Measurements from ENCODE around the gene MARS1. TPM values are rescaled to one million over a fixed set of nuclear protein-coding genes. Genes with fewer than 3 reads are reported as not detected.

MARS1 gene
- polyA plus RNA-seq, 4 donors: 94.7 to 157 (median 126) TPM

DNA sequence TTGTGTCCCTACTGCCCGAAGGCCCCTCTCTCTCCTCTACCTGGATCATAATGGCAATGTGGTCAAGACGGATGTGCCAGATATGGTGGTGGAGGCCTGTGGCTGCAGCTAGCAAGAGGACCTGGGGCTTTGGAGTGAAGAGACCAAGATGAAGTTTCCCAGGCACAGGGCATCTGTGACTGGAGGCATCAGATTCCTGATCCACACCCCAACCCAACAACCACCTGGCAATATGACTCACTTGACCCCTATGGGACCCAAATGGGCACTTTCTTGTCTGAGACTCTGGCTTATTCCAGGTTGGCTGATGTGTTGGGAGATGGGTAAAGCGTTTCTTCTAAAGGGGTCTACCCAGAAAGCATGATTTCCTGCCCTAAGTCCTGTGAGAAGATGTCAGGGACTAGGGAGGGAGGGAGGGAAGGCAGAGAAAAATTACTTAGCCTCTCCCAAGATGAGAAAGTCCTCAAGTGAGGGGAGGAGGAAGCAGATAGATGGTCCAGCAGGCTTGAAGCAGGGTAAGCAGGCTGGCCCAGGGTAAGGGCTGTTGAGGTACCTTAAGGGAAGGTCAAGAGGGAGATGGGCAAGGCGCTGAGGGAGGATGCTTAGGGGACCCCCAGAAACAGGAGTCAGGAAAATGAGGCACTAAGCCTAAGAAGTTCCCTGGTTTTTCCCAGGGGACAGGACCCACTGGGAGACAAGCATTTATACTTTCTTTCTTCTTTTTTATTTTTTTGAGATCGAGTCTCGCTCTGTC lies 31.0 kb upstream of the MARS1 start:
- DNase-seq (ENCODE audit: low read depth in 4 of 4, low spot score in 2 of 4): no peak

DNA sequence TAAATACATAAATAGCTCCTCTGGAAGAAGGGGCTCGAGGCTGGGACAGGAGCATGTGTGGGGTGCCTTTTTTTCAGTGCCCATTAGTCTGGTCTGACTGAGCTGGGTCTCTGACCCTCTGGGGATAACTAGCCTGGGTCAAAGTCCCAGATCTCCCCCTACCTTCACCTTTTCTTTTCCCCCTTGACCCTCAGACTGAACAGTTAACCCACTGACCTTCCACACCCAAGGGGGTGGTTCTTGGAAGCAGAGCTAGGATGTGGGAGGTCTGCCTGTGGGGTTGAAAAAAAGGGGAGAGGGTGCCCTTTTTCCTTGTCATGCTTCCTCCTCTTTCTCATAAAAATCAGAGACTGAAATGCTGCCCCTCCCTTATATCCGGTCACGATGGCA lies 29.2 kb upstream of the MARS1 start:
- DNase-seq (ENCODE audit: low read depth in 4 of 4, low spot score in 2 of 4): no peak

- peak; percentile 90 to 95 (median 93) for DNase-seq (ENCODE audit: low read depth in 4 of 4, low spot score in 2 of 4)
These were observed 28.7 kb upstream of the MARS1 start for GRCh38 chr12:57459055-57459749.

DNA sequence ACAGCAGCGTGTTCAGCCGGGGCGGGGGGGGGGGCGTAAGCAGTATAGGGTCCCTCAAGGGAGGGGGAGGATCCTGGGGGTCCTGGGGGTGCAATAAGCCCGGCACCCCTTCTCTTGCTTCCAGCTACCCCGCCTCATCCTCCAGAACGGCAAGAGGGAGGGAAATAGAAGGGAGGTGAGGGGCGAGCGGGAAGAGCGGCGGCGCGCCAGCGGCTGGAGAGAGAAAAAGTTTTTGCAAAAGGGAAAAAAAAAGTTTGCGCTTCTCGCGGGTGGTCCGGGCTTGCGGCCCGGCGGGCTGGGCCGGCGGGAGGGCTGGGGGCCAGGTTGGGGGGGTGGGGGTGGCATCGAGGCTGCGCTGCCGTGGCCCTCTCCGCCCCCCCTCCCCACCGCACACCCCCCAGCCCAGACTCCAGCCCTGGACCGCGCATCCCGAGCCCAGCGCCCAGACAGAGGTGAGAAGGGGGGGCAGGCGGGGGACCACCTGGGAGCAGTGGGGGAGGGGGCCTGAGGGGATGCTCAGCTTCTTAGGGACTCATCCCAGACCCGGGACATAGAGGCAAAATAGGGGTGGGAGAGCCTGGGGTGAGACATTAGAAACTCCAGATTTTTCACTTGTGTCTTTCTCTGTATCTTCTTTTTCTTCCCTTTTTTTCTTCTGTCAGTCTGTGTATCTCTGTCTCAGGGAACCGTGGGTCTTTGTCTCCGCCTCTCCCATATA lies 28.0 kb upstream of the MARS1 start, which contains the start of gene GLI1:
GLI1 (plus strand) TSS at position 36 of the 718 bp plus-strand sequence. CDS start 3,907 bp downstream, outside the sequence.
- peak in 1 of 4 donors; percentile 33 for DNase-seq (ENCODE audit: low read depth in 4 of 4, low spot score in 2 of 4)

GRCh38 chr12:57460468-57460784 lies 27.4 kb upstream of the MARS1 start:
- no peak for DNase-seq (ENCODE audit: low read depth in 4 of 4, low spot score in 2 of 4)

DNA sequence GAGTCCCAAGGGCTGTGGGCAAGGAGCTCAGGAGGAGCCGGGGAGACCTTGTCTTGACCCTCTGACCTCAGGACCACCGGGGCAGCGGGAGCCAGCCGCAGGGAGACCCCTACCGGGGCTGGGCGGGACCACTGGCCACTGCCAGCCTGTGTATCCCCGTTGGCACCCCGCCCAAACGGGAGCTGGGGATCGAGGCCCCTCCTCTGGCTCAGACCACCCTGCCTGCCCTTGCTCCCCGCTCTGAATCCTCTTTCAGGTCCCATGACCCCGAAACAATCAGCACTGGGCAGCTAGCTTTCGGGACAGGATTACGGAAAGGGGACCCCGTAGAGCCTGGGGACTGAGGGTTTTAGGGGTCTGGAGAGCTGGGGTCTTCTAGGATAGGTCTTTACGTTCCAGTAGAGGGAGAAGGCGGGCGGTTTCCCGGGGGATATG lies 27.0 kb upstream of the MARS1 start:
- no peak for DNase-seq (ENCODE audit: low read depth in 4 of 4, low spot score in 2 of 4)

- DNase-seq (ENCODE audit: low read depth in 4 of 4, low spot score in 2 of 4): peak in 3 of 4 donors; percentile 62 to 69 (median 66)
These were observed 26.5 kb upstream of the MARS1 start for GRCh38 chr12:57461276-57461916.

GRCh38 chr12:57461917-57462250 lies 26.0 kb upstream of the MARS1 start:
- no peak for DNase-seq (ENCODE audit: low read depth in 4 of 4, low spot score in 2 of 4)

DNA sequence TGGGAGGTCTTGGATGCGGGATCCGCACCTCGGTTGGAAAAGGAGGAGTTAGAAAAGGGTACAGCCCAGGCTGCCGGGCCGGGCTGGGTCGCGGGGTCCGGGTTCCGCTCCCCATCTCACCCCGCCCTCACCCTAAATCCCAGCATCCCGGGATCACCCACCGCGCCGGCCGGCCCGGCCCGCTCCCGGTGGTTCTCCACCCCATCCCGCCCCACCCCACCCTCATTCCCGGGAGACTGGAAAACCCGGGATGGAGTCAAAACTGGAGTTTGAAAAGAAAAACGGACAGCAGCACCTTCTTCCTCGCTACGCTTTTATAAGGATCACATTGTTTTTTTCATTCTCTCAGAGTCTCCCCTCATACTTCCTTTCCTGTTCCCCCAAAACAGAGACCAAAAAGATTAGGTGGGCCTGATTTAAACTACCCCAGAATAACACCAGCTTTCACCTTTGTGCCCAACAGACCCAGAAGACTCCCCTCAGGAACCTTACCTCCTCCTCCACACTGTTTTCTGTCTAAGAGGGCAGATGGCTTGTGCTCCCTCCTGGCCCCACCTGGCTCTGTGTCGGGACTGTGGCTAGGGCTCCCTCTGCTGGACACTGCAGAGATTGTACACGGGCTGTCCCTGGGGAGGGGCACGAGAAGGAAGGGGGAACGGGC lies 25.5 kb upstream of the MARS1 start:
- DNase-seq (ENCODE audit: low read depth in 4 of 4, low spot score in 2 of 4): peak; percentile 74 to 95 (median 84)

DNA sequence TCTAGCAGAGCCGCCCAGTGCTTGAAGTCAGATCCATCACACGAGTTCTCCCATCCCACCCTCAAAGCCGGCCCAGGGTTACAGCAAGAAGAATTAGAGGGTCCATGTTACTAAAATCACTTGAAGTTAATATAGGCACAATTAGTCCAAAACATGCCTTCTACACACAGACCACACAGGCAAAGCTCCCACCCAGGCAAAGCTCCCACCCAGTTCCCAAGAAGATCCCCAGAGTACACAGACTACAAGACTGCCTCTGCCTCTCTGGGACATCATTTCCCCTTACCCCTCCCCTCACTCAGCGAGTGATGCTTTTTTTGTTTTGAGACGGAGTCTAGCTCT lies 25.0 kb upstream of the MARS1 start:
- DNase-seq (ENCODE audit: low read depth in 4 of 4, low spot score in 2 of 4): no peak

GRCh38 chr12:57464569-57464968 lies 23.3 kb upstream of the MARS1 start:
- no peak for DNase-seq (ENCODE audit: low read depth in 4 of 4, low spot score in 2 of 4)

- DNase-seq (ENCODE audit: low read depth in 4 of 4, low spot score in 2 of 4): no peak
These were observed 22.7 kb upstream of the MARS1 start for GRCh38 chr12:57465030-57465746.

- no peak for DNase-seq (ENCODE audit: low read depth in 4 of 4, low spot score in 2 of 4)
These were observed 21.9 kb upstream of the MARS1 start for GRCh38 chr12:57465747-57466505.

- DNase-seq (ENCODE audit: low read depth in 4 of 4, low spot score in 2 of 4): no peak
These were observed 20.5 kb upstream of the MARS1 start for GRCh38 chr12:57467212-57467874.

DNA sequence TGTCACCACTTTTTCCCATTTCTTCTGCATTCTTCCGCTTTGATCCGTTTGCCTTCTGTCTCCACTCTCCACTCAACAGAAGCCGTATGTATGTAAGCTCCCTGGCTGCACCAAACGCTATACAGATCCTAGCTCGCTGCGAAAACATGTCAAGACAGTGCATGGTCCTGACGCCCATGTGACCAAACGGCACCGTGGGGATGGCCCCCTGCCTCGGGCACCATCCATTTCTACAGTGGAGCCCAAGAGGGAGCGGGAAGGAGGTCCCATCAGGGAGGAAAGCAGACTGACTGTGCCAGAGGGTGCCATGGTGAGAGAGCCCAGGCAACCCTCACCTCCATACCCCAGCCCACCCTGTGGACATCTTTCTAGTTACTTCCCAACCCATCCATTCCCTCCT lies 20.0 kb upstream of the MARS1 start:
- DNase-seq (ENCODE audit: low read depth in 4 of 4, low spot score in 2 of 4): no peak

DNA sequence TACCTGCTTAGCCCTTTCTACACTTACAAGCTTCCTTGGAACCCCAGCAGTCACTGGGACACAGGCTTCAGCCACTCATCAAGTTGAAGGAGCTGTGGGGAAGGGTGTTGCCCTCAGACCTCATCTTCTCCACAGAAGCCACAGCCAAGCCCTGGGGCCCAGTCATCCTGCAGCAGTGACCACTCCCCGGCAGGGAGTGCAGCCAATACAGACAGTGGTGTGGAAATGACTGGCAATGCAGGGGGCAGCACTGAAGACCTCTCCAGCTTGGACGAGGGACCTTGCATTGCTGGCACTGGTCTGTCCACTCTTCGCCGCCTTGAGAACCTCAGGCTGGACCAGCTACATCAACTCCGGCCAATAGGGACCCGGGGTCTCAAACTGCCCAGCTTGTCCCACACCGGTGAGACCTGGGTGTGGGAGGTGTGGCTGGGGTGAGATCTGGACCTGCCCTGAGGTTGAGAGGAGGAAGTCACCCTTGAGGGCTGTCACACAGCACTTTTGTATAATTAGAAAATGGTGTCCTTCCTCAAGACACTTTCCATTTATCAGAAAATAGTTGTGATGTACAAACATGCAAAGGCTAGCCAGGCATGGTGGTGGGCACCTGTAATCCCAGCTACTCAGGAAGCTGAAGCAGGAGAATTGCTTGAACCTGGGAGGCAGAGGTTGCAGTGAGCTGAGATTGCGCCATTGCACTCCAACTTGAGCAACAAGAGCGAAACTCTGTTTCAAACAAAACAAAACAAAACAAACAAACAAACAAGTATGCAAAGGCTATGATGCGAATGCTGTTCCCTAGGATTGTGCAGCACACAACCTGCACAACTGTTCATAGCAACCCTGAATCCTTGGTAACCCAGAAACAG lies 18.3 kb upstream of the MARS1 start:
- no peak for DNase-seq (ENCODE audit: low read depth in 4 of 4, low spot score in 2 of 4)

DNA sequence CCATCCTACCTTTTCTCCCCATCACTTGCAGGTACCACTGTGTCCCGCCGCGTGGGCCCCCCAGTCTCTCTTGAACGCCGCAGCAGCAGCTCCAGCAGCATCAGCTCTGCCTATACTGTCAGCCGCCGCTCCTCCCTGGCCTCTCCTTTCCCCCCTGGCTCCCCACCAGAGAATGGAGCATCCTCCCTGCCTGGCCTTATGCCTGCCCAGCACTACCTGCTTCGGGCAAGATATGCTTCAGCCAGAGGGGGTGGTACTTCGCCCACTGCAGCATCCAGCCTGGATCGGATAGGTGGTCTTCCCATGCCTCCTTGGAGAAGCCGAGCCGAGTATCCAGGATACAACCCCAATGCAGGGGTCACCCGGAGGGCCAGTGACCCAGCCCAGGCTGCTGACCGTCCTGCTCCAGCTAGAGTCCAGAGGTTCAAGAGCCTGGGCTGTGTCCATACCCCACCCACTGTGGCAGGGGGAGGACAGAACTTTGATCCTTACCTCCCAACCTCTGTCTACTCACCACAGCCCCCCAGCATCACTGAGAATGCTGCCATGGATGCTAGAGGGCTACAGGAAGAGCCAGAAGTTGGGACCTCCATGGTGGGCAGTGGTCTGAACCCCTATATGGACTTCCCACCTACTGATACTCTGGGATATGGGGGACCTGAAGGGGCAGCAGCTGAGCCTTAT lies 17.4 kb upstream of the MARS1 start:
- no peak for DNase-seq (ENCODE audit: low read depth in 4 of 4, low spot score in 2 of 4)
